ENCODE results near the gene RPH3AL.

The RPH3AL gene

GRCh38 chr17:263773-264172, 88.8 kb downstream of the RPH3AL start:
- DNase-seq (ENCODE audit: low read depth in 2 of 3, low spot score in 1 of 3): no peak

GRCh38 chr17:263271-263670, 89.3 kb downstream of the RPH3AL start:
- no peak for DNase-seq (ENCODE audit: low read depth in 2 of 3, low spot score in 1 of 3)

- no peak for DNase-seq (ENCODE audit: low read depth in 2 of 3, low spot score in 1 of 3)
Measured at GRCh38 chr17:261635-262034, 91.0 kb downstream of the RPH3AL start.

- DNase-seq (ENCODE audit: low read depth in 2 of 3, low spot score in 1 of 3): no peak
Measured at GRCh38 chr17:260944-261343, 91.7 kb downstream of the RPH3AL start.

GRCh38 chr17:260031-260791, 92.4 kb downstream of the RPH3AL start:
- no peak for DNase-seq (ENCODE audit: low read depth in 2 of 3, low spot score in 1 of 3)

GRCh38 chr17:259341-259976, 93.1 kb downstream of the RPH3AL start:
- no peak for DNase-seq (ENCODE audit: low read depth in 2 of 3, low spot score in 1 of 3)

GRCh38 chr17:258906-259305, 93.7 kb downstream of the RPH3AL start:
- DNase-seq (ENCODE audit: low read depth in 2 of 3, low spot score in 1 of 3): no peak

- no peak for DNase-seq (ENCODE audit: low read depth in 2 of 3, low spot score in 1 of 3)
Measured at GRCh38 chr17:258045-258734, 94.4 kb downstream of the RPH3AL start.

GRCh38 chr17:253091-253846, 99.3 kb downstream of the RPH3AL start:
- no peak for DNase-seq (ENCODE audit: low read depth in 2 of 3, low spot score in 1 of 3)

- no peak for DNase-seq (ENCODE audit: low read depth in 2 of 3, low spot score in 1 of 3)
Measured at GRCh38 chr17:252456-252855, 100.2 kb downstream of the RPH3AL start.

GRCh38 chr17:251531-251930, 101.1 kb downstream of the RPH3AL start:
- DNase-seq (ENCODE audit: low read depth in 2 of 3, low spot score in 1 of 3): no peak

GRCh38 chr17:250487-251300, 101.9 kb downstream of the RPH3AL start:
- DNase-seq (ENCODE audit: low read depth in 2 of 3, low spot score in 1 of 3): no peak

GRCh38 chr17:249236-249993, 103.2 kb downstream of the RPH3AL start:
- DNase-seq (ENCODE audit: low read depth in 2 of 3, low spot score in 1 of 3): no peak

GRCh38 chr17:248337-249235, 104.0 kb downstream of the RPH3AL start:
- no peak for DNase-seq (ENCODE audit: low read depth in 2 of 3, low spot score in 1 of 3)

- no peak for DNase-seq (ENCODE audit: low read depth in 2 of 3, low spot score in 1 of 3)
Measured at GRCh38 chr17:247767-248166, 104.8 kb downstream of the RPH3AL start.

GRCh38 chr17:246851-247421, 105.7 kb downstream of the RPH3AL start:
- no peak for DNase-seq (ENCODE audit: low read depth in 2 of 3, low spot score in 1 of 3)

GRCh38 chr17:246226-246625, 106.4 kb downstream of the RPH3AL start:
- DNase-seq (ENCODE audit: low read depth in 2 of 3, low spot score in 1 of 3): no peak

- no peak for DNase-seq (ENCODE audit: low read depth in 2 of 3, low spot score in 1 of 3)
Measured at GRCh38 chr17:245611-246010, 107.0 kb downstream of the RPH3AL start.

- no peak for DNase-seq (ENCODE audit: low read depth in 2 of 3, low spot score in 1 of 3)
Measured at GRCh38 chr17:245020-245419, 107.6 kb downstream of the RPH3AL start.

All from stimulated activated CD4-positive, alpha-beta T cell treated with anti-CD3 and anti-CD28 coated beads, Interleukin-12 subunit alpha, Interleukin-12 subunit beta, amount 100 ng/mL, for 48 hours (primary cell).